ENCODE data around the gene ASTN2.

ASTN2 gene

GRCh38 chr9:117191504-117192261, 223.2 kb downstream of the ASTN2 start:
- no peaks in the 10 kb centered on the region for H3K36me3 ChIP-seq (ENCODE audit: insufficient read depth, low read length)
- no peaks in the 10 kb centered on the region for H3K9me3 ChIP-seq (ENCODE audit: insufficient read depth, low read depth, low read length)
- H3K4me1 ChIP-seq (ENCODE audit: insufficient read depth, low read length), result no peaks in the 10 kb centered on the region
- WGBS, result 72% methylated on average over 5 of the region's 5 CpGs
- H3K9ac ChIP-seq (ENCODE audit: low read depth, low read length), result no peak overlapping the region
- H3K27ac ChIP-seq (ENCODE audit: low read depth, low read length), result no peak overlapping the region
- H3K27me3 ChIP-seq (ENCODE audit: insufficient read depth, low read length), result no peaks in the 10 kb centered on the region
- H3K4me3 ChIP-seq (ENCODE audit: low read length), result no peak overlapping the region

- no peaks in the 10 kb centered on the region for H3K36me3 ChIP-seq (ENCODE audit: insufficient read depth, low read length)
- no peak overlapping the region for H3K27ac ChIP-seq (ENCODE audit: low read depth, low read length)
- 92% methylated on average over 2 of the region's 3 CpGs for WGBS
- no peaks in the 10 kb centered on the region for H3K27me3 ChIP-seq (ENCODE audit: insufficient read depth, low read length)
- H3K9me3 ChIP-seq (ENCODE audit: insufficient read depth, low read depth, low read length), result no peaks in the 10 kb centered on the region
- no peak overlapping the region for H3K4me3 ChIP-seq (ENCODE audit: low read length)
- no peak overlapping the region for H3K9ac ChIP-seq (ENCODE audit: low read depth, low read length)
- no peaks in the 10 kb centered on the region for H3K4me1 ChIP-seq (ENCODE audit: insufficient read depth, low read length)
Measured at GRCh38 chr9:117189121-117189520, 225.7 kb downstream of the ASTN2 start.

GRCh38 chr9:117188394-117188793, 226.5 kb downstream of the ASTN2 start:
- H3K9me3 ChIP-seq (ENCODE audit: insufficient read depth, low read depth, low read length), result no peaks in the 10 kb centered on the region
- no peaks in the 10 kb centered on the region for H3K4me1 ChIP-seq (ENCODE audit: insufficient read depth, low read length)
- H3K9ac ChIP-seq (ENCODE audit: low read depth, low read length), result no peak overlapping the region
- no peak overlapping the region for H3K4me3 ChIP-seq (ENCODE audit: low read length)
- no peak overlapping the region for H3K27ac ChIP-seq (ENCODE audit: low read depth, low read length)
- WGBS, result 86% methylated on average over 3 of the region's 3 CpGs
- H3K27me3 ChIP-seq (ENCODE audit: insufficient read depth, low read length), result no peaks in the 10 kb centered on the region
- H3K36me3 ChIP-seq (ENCODE audit: insufficient read depth, low read length), result no peaks in the 10 kb centered on the region

GRCh38 chr9:117187498-117187897, 227.4 kb downstream of the ASTN2 start:
- no peak overlapping the region for H3K4me3 ChIP-seq (ENCODE audit: low read length)
- no peaks in the 10 kb centered on the region for H3K27me3 ChIP-seq (ENCODE audit: insufficient read depth, low read length)
- H3K9ac ChIP-seq (ENCODE audit: low read depth, low read length), result no peak overlapping the region
- H3K27ac ChIP-seq (ENCODE audit: low read depth, low read length), result no peak overlapping the region
- no peaks in the 10 kb centered on the region; the same call in 1 of the 2 replicates for H3K4me1 ChIP-seq (ENCODE audit: insufficient read depth, low read length)
- no peaks in the 10 kb centered on the region for H3K9me3 ChIP-seq (ENCODE audit: insufficient read depth, low read depth, low read length)
- H3K36me3 ChIP-seq (ENCODE audit: insufficient read depth, low read length), result no peaks in the 10 kb centered on the region
- WGBS, result 91% methylated on average over 2 of the region's 2 CpGs

- H3K36me3 ChIP-seq (ENCODE audit: insufficient read depth, low read length), result no peaks in the 10 kb centered on the region
- H3K4me3 ChIP-seq (ENCODE audit: low read length), result no peak overlapping the region
- no peak overlapping the region for H3K27ac ChIP-seq (ENCODE audit: low read depth, low read length)
- peaks cover 4% of the 10 kb centered on the region; the same call in 1 of the 2 replicates for H3K4me1 ChIP-seq (ENCODE audit: insufficient read depth, low read length)
- no peaks in the 10 kb centered on the region for H3K27me3 ChIP-seq (ENCODE audit: insufficient read depth, low read length)
- H3K9me3 ChIP-seq (ENCODE audit: insufficient read depth, low read depth, low read length), result peaks cover 10% of the 10 kb centered on the region; the same call in 1 of the 2 replicates
- WGBS, result 93% methylated on average over 7 of the region's 7 CpGs
- no peak overlapping the region for H3K9ac ChIP-seq (ENCODE audit: low read depth, low read length)
Measured at GRCh38 chr9:117184173-117184572, 230.7 kb downstream of the ASTN2 start.

- peaks cover 10% of the 10 kb centered on the region; the same call in 1 of the 2 replicates for H3K9me3 ChIP-seq (ENCODE audit: insufficient read depth, low read depth, low read length)
- no peak overlapping the region for H3K27ac ChIP-seq (ENCODE audit: low read depth, low read length)
- H3K36me3 ChIP-seq (ENCODE audit: insufficient read depth, low read length), result no peaks in the 10 kb centered on the region
- peaks cover 4% of the 10 kb centered on the region; the same call in 1 of the 2 replicates for H3K4me1 ChIP-seq (ENCODE audit: insufficient read depth, low read length)
- 87% methylated on average over 2 of the region's 2 CpGs for WGBS
- H3K9ac ChIP-seq (ENCODE audit: low read depth, low read length), result no peak overlapping the region
- no peaks in the 10 kb centered on the region for H3K27me3 ChIP-seq (ENCODE audit: insufficient read depth, low read length)
- no peak overlapping the region for H3K4me3 ChIP-seq (ENCODE audit: low read length)
Measured at GRCh38 chr9:117182046-117182445, 232.8 kb downstream of the ASTN2 start.

- no peaks in the 10 kb centered on the region for H3K27me3 ChIP-seq (ENCODE audit: insufficient read depth, low read length)
- peaks cover 4% of the 10 kb centered on the region; the same call in 1 of the 2 replicates for H3K4me1 ChIP-seq (ENCODE audit: insufficient read depth, low read length)
- no peak overlapping the region for H3K9ac ChIP-seq (ENCODE audit: low read depth, low read length)
- H3K27ac ChIP-seq (ENCODE audit: low read depth, low read length), result no peak overlapping the region
- WGBS, result over 99% methylated on average over 2 of the region's 2 CpGs
- peaks cover 10% of the 10 kb centered on the region; the same call in 1 of the 2 replicates for H3K9me3 ChIP-seq (ENCODE audit: insufficient read depth, low read depth, low read length)
- no peaks in the 10 kb centered on the region for H3K36me3 ChIP-seq (ENCODE audit: insufficient read depth, low read length)
- H3K4me3 ChIP-seq (ENCODE audit: low read length), result no peak overlapping the region
Measured at GRCh38 chr9:117180896-117181445, 233.9 kb downstream of the ASTN2 start.

- 95% methylated on average over 2 of the region's 5 CpGs for WGBS
- no peaks in the 10 kb centered on the region for H3K27me3 ChIP-seq (ENCODE audit: insufficient read depth, low read length)
- peaks cover 4% of the 10 kb centered on the region; the same call in 1 of the 2 replicates for H3K4me1 ChIP-seq (ENCODE audit: insufficient read depth, low read length)
- no peak overlapping the region for H3K9ac ChIP-seq (ENCODE audit: low read depth, low read length)
- H3K9me3 ChIP-seq (ENCODE audit: insufficient read depth, low read depth, low read length), result peaks cover 10% of the 10 kb centered on the region; the same call in 1 of the 2 replicates
- H3K36me3 ChIP-seq (ENCODE audit: insufficient read depth, low read length), result no peaks in the 10 kb centered on the region
- H3K27ac ChIP-seq (ENCODE audit: low read depth, low read length), result no peak overlapping the region
- H3K4me3 ChIP-seq (ENCODE audit: low read length), result no peak overlapping the region
Measured at GRCh38 chr9:117178596-117179375, 236.1 kb downstream of the ASTN2 start.

- no peak overlapping the region for H3K4me3 ChIP-seq (ENCODE audit: low read length)
- 96% methylated on average over 2 of the region's 2 CpGs for WGBS
Measured at GRCh38 chr9:117170567-117170966, 244.3 kb downstream of the ASTN2 start.

GRCh38 chr9:117169089-117169621, 245.7 kb downstream of the ASTN2 start:
- H3K4me3 ChIP-seq (ENCODE audit: low read length), result no peak overlapping the region
- WGBS, result 80% methylated on average over 4 of the region's 4 CpGs

More at GRCh38 chr9:117170567-117170966, 244.3 kb downstream of the ASTN2 start:
- H3K27me3 ChIP-seq (ENCODE audit: insufficient read depth, low read length), result no peaks in the 10 kb centered on the region
- no peaks in the 10 kb centered on the region for H3K9me3 ChIP-seq (ENCODE audit: insufficient read depth, low read depth, low read length)
- peaks cover 13% of the 10 kb centered on the region; the same call in 1 of the 2 replicates for H3K4me1 ChIP-seq (ENCODE audit: insufficient read depth, low read length)
- H3K9ac ChIP-seq (ENCODE audit: low read depth, low read length), result no peak overlapping the region
- H3K27ac ChIP-seq (ENCODE audit: low read depth, low read length), result no peak overlapping the region
- no peaks in the 10 kb centered on the region for H3K36me3 ChIP-seq (ENCODE audit: insufficient read depth, low read length)

GRCh38 chr9:117164512-117164911, 250.3 kb downstream of the ASTN2 start:
- H3K27me3 ChIP-seq (ENCODE audit: insufficient read depth, low read length), result no peaks in the 10 kb centered on the region
- no peak overlapping the region for H3K4me3 ChIP-seq (ENCODE audit: low read length)
- no peak overlapping the region for H3K27ac ChIP-seq (ENCODE audit: low read depth, low read length)
- WGBS, result 88% methylated on average over 1 of the region's 1 CpG
- no peaks in the 10 kb centered on the region for H3K9me3 ChIP-seq (ENCODE audit: insufficient read depth, low read depth, low read length)
- peaks cover 10% of the 10 kb centered on the region; the same call in 1 of the 2 replicates for H3K4me1 ChIP-seq (ENCODE audit: insufficient read depth, low read length)
- H3K36me3 ChIP-seq (ENCODE audit: insufficient read depth, low read length), result no peaks in the 10 kb centered on the region
- no peak overlapping the region for H3K9ac ChIP-seq (ENCODE audit: low read depth, low read length)

More at GRCh38 chr9:117169089-117169621, 245.7 kb downstream of the ASTN2 start:
- no peak overlapping the region for H3K9ac ChIP-seq (ENCODE audit: low read depth, low read length)
- H3K27me3 ChIP-seq (ENCODE audit: insufficient read depth, low read length), result no peaks in the 10 kb centered on the region
- no peak overlapping the region for H3K27ac ChIP-seq (ENCODE audit: low read depth, low read length)
- H3K36me3 ChIP-seq (ENCODE audit: insufficient read depth, low read length), result no peaks in the 10 kb centered on the region
- H3K9me3 ChIP-seq (ENCODE audit: insufficient read depth, low read depth, low read length), result no peaks in the 10 kb centered on the region
- peaks cover 13% of the 10 kb centered on the region; the same call in 1 of the 2 replicates for H3K4me1 ChIP-seq (ENCODE audit: insufficient read depth, low read length)

Data from HUES64 (cell line).